Stomach (tissue), 9 donors: ENCODE measurements around the gene DIAPH2. TPM values are rescaled to one million over a fixed set of nuclear protein-coding genes. Genes with fewer than 3 reads are reported as not detected.

Source experiments
- DNase-seq, 2 donors: peaks; one replicate each; pipeline versions ENCODE4 v3.0.0 to v3.0.0-alpha.2; 2013 to 2019
- H3K27ac ChIP-seq, 5 donors: fragments of 200-600 bp in 4 of 5; sonication (generic) in 4 of 5; one replicate each; pipeline ENCODE4 v1.5.1; 2013 to 2019; ENCODE audit warnings: mild to moderate bottlenecking in 1 of 5, moderate library complexity in 1 of 5
- H3K27me3 ChIP-seq, 3 donors: fragments of 200-600 bp; sonication (generic); one replicate each; pipeline ENCODE4 v1.5.1; 2017 to 2019; ENCODE audit warnings: mixed run types in 1 of 3
- H3K36me3 ChIP-seq, 4 donors: fragments of 200-600 bp; sonication (generic); 1 replicate in 3 of 4; 2 replicates in 1 of 4; pipeline ENCODE4 v1.5.1; 2016 to 2019
- H3K4me1 ChIP-seq, 4 donors: fragments of 200-600 bp; sonication (generic); one replicate each; pipeline ENCODE4 v1.5.1; 2016 to 2019
- H3K4me3 ChIP-seq, 4 donors: fragments of 200-600 bp; sonication (generic) in 3 of 4; one replicate each; pipeline ENCODE4 v1.5.1; 2016 to 2019; ENCODE audit warnings: mild to moderate bottlenecking in 1 of 4
- H3K9me3 ChIP-seq, 4 donors: fragments of 200-600 bp; sonication (generic); one replicate each; pipeline ENCODE4 v1.5.1; 2016 to 2019
- EP300 ChIP-seq: sonication (generic); formaldehyde crosslinking; IDR thresholded peaks from one replicate; pipeline ENCODE4 v1.6.1; 2017; ENCODE audit warnings: antibody characterized with exemption
- POLR2A ChIP-seq, 4 donors: fragments of 450-650 bp; IDR thresholded peaks; one replicate each; pipeline ENCODE4 v1.6.1; 2016; ENCODE audit warnings: antibody characterized with exemption in 4 of 4, control low read depth in 2 of 4, mild to moderate bottlenecking in 1 of 4, moderate library complexity in 1 of 4
- POLR2AphosphoS5 ChIP-seq, 3 donors: sonication (generic); formaldehyde crosslinking; IDR thresholded peaks; one replicate each; pipeline ENCODE4 v1.6.1; 2016; ENCODE audit warnings: antibody characterized with exemption in 3 of 3
- WGBS, 5 donors: extraction: QIAGEN DNeasy Blood & Tissue Kit in 3 of 5; methylation state at CpG; one replicate each; pipeline versions ENCODE4 v1.1.5 to v1.1.7; 2013 to 2018; 5-methylcytosine and 5-hydroxymethylcytosine counted together
- intact Hi-C: fragments of 100-400 bp; cut with DNase I; formaldehyde crosslinking; loops from one replicate; pipeline ENCODE4 v1.15.1; 2023; ENCODE audit warnings: low total_unique reads
- polyA plus RNA-seq, 3 donors: library from polyadenylated mRNA; stranded (reverse); fragments of 200-250 nt; gene quantifications; one replicate each; pipeline ENCODE4 v1.2.3, GENCODE V29; 2013
- total RNA-seq, 5 donors: library from RNA; depleted of rRNA; stranded (reverse); fragments of >200 nt; gene quantifications; one replicate each; pipeline versions ENCODE4 v1.1.0 to v1.2.3, GENCODE V29; 2014 to 2016
- TF ChIP-seq, protein P1 (sequence below), 7 experiments: fragments of 450-650 bp in 4 of 7; fragments of 200-600 bp in 3 of 7; sonication (generic) in 3 of 7; IDR thresholded peaks; one replicate each; pipeline ENCODE4 v1.5.1; 2016 to 2019; ENCODE audit warnings: antibody characterized with exemption in 7 of 7, control low read depth in 2 of 7, mild to moderate bottlenecking in 1 of 7
- donor health status: healthy with polysubstance abuse.
- donor health status: Bipolar disorder and iron deficiency.
- donor health status: healthy.

The DIAPH2 gene
- total and polyA plus RNA-seq, 8 donors: 5.2 to 52.5 (median 27.3) TPM

DNA sequence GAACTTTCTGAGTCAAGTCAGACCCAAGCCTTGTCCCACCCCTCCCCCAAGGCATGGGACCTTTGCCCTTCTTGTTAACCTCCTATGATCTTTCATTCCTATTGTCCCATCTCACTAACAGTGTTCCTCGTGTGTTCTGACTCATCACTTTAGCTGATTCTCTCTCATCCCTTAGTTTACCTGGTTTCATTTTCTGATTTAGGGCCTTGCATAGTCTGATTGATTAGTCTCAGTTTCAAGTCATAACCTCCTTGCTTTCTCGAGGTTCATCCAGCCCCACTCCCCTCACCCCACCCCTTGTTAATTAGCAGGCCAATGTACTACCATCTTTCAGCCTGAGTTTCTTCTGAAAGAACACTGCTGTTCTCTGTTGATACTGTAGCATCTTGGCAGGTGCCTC lies 716.5 kb downstream of the DIAPH2 start:
- Histone ChIP-seq H3K4me1 (no peaks in the 10 kb centered on the region), H3K4me3 (no peak overlapping the region), H3K27me3 (peaks cover 0 to 3% (median 0%) of the 10 kb centered on the region in 3 donors), H3K27ac (no peak overlapping the region), H3K9me3 (no peaks in the 10 kb centered on the region), H3K36me3 (no peaks in the 10 kb centered on the region)
- intact Hi-C loops: no loop called here
- no peak for DNase-seq
- WGBS, 5 donors: 47 to 78% (median 65%) methylated on average over 1 to 2 of the region's 2 CpGs
- TF ChIP-seq POLR2AphosphoS5 (IDR thresholded peaks at IDR 0.05) (no peak), POLR2A (IDR thresholded peaks at IDR 0.05) (no peak), EP300 (no peak)
- TF ChIP-seq, protein P1, sequence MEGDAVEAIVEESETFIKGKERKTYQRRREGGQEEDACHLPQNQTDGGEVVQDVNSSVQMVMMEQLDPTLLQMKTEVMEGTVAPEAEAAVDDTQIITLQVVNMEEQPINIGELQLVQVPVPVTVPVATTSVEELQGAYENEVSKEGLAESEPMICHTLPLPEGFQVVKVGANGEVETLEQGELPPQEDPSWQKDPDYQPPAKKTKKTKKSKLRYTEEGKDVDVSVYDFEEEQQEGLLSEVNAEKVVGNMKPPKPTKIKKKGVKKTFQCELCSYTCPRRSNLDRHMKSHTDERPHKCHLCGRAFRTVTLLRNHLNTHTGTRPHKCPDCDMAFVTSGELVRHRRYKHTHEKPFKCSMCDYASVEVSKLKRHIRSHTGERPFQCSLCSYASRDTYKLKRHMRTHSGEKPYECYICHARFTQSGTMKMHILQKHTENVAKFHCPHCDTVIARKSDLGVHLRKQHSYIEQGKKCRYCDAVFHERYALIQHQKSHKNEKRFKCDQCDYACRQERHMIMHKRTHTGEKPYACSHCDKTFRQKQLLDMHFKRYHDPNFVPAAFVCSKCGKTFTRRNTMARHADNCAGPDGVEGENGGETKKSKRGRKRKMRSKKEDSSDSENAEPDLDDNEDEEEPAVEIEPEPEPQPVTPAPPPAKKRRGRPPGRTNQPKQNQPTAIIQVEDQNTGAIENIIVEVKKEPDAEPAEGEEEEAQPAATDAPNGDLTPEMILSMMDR (IDR thresholded peaks at IDR 0.05): no peak

DNA sequence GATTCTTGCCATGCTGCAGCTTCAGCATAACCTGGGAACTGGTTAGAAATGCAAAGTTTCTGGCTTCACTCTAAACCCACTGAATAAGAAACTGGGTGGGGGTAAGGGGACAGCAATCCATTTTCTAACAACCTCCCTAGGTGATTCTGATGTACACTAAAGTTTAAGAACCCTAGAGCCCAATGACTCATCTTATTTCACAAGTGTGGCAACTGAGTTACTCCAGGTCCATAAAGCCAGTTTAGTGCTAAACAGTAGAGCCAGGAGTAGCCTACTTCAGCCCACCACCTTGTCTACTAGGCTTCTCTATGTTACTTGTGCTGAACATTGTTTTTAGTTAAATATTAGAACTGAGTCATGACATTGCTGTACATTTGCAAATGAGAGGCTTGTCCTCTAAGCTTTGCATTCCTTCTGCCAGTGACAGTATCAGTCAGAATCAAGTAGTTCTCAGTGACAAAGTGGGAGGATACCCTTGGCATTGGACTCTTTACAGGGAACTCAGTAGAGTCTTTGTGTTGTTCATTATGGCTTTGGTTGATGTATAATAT lies 717.0 kb downstream of the DIAPH2 start:
- Histone ChIP-seq H3K4me1 (no peaks in the 10 kb centered on the region), H3K27me3 (peaks cover 0 to 3% (median 0%) of the 10 kb centered on the region in 3 donors), H3K9me3 (no peaks in the 10 kb centered on the region), H3K27ac (no peak overlapping the region), H3K36me3 (no peaks in the 10 kb centered on the region), H3K4me3 (no peak overlapping the region)
- no peak for DNase-seq
- TF ChIP-seq POLR2AphosphoS5 (IDR thresholded peaks at IDR 0.05): no peak
- TF ChIP-seq POLR2A (IDR thresholded peaks at IDR 0.05): no peak
- TF ChIP-seq, protein P1 (IDR thresholded peaks at IDR 0.05): no peak
- no peak for TF ChIP-seq EP300
- intact Hi-C loops: no loop called here

DNA sequence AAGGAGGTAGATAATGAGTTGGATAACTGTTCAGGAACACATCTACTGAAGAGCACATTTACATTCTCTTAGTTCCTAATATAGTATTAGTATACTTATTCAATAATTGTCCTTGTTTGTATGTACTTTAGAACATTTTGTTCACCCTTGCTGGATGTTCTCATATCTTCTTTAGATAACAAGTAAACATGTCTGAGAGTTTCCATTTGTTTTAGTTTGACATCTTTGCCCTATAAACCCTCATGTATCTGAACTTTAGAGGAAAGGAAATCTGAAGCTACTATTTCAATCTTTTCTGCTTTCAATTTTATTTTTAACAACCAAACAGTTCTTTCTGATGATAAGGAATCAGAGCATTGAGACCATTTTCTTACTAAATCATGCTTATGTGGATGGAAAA lies 717.7 kb downstream of the DIAPH2 start:
- Histone ChIP-seq H3K36me3 (no peaks in the 10 kb centered on the region), H3K4me1 (no peaks in the 10 kb centered on the region), H3K27ac (no peak overlapping the region), H3K4me3 (no peak overlapping the region), H3K9me3 (no peaks in the 10 kb centered on the region), H3K27me3 (peaks cover 0 to 3% (median 0%) of the 10 kb centered on the region in 3 donors)
- intact Hi-C loops: no loop called here
- TF ChIP-seq, protein P1 (IDR thresholded peaks at IDR 0.05): no peak
- no peak for TF ChIP-seq POLR2A (IDR thresholded peaks at IDR 0.05)
- TF ChIP-seq POLR2AphosphoS5 (IDR thresholded peaks at IDR 0.05): no peak
- TF ChIP-seq EP300: no peak
- DNase-seq: no peak

DNA sequence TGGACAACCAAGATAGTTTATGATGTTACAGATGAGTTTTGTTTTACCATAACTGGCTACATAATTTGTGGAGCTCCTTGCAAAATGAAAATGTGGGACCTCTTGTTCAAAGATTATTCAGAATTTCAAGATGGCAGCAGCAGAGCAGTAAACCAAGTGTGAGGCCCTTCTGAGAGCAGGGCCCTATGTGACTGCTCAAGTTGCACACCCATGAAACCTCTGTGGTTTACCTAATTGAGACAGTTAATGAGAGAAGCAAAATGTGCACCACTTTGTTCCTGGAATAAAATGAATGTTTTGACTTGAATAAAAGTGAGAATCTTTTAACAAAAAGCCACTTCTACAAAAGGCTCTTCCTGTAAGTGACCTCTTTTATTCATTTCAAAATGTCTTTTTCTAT lies 718.3 kb downstream of the DIAPH2 start:
- no peaks in the 10 kb centered on the region for H3K36me3 ChIP-seq
- no peak overlapping the region for H3K4me3 ChIP-seq
- H3K27me3 ChIP-seq: peaks cover 0 to 3% (median 0%) of the 10 kb centered on the region in 3 donors
- intact Hi-C loops: no loop called here
- no peak for DNase-seq
- no peaks in the 10 kb centered on the region for H3K9me3 ChIP-seq
- TF ChIP-seq EP300 (no peak), POLR2AphosphoS5 (IDR thresholded peaks at IDR 0.05) (no peak), POLR2A (IDR thresholded peaks at IDR 0.05) (no peak)
- TF ChIP-seq, protein P1 (IDR thresholded peaks at IDR 0.05): no peak
- no peak overlapping the region for H3K27ac ChIP-seq
- H3K4me1 ChIP-seq: no peaks in the 10 kb centered on the region
